ENCODE results near the gene TPX2.

The TPX2 gene

DNA sequence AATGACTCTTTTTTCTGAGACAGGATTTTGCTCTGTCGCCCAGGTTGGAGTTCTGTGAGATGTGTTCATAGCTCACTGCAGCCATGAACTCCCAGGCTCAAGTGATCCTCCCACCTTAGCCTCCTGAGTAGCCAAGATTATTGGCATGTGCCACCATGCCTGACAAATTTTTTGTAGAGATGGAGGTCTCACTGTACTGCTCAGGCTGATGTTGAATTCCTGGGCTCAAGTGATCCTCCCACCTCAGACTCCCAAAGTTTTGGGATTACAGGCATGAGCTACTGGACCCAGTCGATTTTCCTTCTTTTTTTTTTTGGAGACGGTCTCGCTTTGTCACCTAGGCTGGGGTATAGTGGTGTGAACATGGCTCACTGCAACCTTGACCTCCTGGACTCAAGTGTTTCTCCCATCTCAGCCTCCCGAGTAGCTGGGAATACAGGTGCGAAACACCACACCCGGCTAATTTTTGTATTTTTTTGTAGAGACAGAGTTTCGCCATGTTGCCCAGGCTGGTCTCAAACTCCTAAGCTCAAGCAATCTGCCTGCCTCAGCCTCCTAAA lies 40.8 kb upstream of the TPX2 start (continued):
- TF ChIP-seq KLF10 (tag by site-specific recombination; IDR thresholded peaks at IDR 0.05) (no peak), ZNF23 (tag by site-specific recombination; IDR thresholded peaks at IDR 0.05; ENCODE audit: borderline replicate concordance) (no peak), HOXD13 (CRISPR knock-in tag; IDR thresholded peaks at IDR 0.05; ENCODE audit: borderline replicate concordance) (no peak)
- TF ChIP-seq, protein P1, sequence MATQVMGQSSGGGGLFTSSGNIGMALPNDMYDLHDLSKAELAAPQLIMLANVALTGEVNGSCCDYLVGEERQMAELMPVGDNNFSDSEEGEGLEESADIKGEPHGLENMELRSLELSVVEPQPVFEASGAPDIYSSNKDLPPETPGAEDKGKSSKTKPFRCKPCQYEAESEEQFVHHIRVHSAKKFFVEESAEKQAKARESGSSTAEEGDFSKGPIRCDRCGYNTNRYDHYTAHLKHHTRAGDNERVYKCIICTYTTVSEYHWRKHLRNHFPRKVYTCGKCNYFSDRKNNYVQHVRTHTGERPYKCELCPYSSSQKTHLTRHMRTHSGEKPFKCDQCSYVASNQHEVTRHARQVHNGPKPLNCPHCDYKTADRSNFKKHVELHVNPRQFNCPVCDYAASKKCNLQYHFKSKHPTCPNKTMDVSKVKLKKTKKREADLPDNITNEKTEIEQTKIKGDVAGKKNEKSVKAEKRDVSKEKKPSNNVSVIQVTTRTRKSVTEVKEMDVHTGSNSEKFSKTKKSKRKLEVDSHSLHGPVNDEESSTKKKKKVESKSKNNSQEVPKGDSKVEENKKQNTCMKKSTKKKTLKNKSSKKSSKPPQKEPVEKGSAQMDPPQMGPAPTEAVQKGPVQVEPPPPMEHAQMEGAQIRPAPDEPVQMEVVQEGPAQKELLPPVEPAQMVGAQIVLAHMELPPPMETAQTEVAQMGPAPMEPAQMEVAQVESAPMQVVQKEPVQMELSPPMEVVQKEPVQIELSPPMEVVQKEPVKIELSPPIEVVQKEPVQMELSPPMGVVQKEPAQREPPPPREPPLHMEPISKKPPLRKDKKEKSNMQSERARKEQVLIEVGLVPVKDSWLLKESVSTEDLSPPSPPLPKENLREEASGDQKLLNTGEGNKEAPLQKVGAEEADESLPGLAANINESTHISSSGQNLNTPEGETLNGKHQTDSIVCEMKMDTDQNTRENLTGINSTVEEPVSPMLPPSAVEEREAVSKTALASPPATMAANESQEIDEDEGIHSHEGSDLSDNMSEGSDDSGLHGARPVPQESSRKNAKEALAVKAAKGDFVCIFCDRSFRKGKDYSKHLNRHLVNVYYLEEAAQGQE (tag by site-specific recombination; IDR thresholded peaks at IDR 0.05): no peak
- TF ChIP-seq, protein P2, sequence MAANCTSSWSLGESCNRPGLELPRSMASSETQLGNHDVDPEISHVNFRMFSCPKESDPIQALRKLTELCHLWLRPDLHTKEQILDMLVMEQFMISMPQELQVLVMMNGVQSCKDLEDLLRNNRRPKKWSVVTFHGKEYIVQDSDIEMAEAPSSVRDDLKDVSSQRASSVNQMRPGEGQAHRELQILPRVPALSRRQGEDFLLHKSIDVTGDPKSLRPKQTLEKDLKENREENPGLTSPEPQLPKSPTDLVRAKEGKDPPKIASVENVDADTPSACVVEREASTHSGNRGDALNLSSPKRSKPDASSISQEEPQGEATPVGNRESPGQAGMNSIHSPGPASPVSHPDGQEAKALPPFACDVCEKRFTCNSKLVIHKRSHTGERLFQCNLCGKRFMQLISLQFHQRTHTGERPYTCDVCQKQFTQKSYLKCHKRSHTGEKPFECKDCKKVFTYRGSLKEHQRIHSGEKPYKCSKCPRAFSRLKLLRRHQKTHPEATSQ (tag by site-specific recombination; IDR thresholded peaks at IDR 0.05): no peak

DNA sequence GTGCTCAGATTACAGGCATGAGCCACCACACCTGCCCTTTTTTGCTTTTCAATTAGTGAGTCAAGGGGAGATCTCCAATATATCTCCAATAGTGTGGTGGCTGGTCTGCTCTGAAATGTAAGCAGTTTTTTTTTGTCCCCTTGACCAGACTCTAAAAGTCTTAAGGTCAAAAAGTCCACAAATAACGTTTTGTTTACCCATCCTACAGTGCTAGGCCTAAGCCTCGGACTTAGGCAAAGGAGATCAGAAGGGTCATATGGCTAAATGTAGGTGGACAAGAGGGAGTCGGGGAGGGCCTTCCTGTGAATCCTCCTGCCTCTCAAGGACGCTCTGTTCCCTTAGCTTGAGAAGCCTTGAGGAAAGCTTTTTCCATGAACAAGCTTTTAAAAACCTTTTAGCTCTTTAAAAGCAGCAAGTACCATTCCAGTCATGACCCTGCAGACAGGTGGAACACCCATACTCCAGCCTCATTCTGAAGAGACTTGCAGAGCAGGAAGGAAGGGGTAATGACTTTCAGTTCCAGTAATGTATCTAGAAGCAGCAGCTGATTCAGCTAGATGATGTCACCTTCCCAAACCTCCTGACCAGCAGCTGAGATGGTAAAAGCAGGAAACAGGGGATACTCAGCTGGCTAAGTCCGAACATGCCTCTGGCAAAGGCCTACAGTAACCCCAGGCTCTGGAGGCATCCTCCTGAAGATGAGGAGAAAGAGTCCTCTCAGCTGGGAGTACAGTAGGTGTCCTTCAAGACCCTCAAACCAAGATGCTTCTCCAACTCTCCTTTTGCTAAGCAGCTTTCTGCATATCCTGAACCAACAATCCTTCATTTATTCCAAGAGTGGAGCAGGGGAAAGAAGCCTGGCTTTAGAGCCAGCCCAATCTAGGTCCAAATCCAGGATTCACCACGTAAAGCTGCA lies 40.0 kb upstream of the TPX2 start:
- H3K4me3 ChIP-seq (ENCODE audit: low read depth, low read length): no peak overlapping the region
- H3K27ac ChIP-seq (ENCODE audit: extremely low read depth, low read depth, low read length): no peak overlapping the region
- H3K4me1 ChIP-seq (ENCODE audit: control insufficient read depth, insufficient read depth, low read length): peaks cover 3% of the 10 kb centered on the region; the same call in 1 of the 2 replicates
- CTCF ChIA-PET: interaction anchor here (0.5 to 6.2 kb wide), 7 partner anchors 9 to 341 kb away, joined by 3 to 40 read pairs (median 5); partner anchors contain the start of gene BCL2L1
- no peaks in the 10 kb centered on the region for H3K9me3 ChIP-seq (ENCODE audit: control insufficient read depth, insufficient read depth, low read depth, low read length)
- POLR2A ChIA-PET: interaction anchor here (0.7 to 1.9 kb wide), 4 partner anchors 13 to 37 kb away, joined by 3 to 9 read pairs (median 4); no protein-coding TSS in a partner anchor
- no peaks in the 10 kb centered on the region for H3K36me3 ChIP-seq (ENCODE audit: control insufficient read depth in 2 of 2, insufficient read depth in 1 of 2, low read length in 2 of 2)
- no peak for TF ChIP-seq ZFP3 (tag by site-specific recombination; IDR thresholded peaks at IDR 0.05; ENCODE audit: low read depth)
- TF ChIP-seq ZNF350 (tag by site-specific recombination; IDR thresholded peaks at IDR 0.05): no peak
- TF ChIP-seq ZNF16 (tag by site-specific recombination; IDR thresholded peaks at IDR 0.05; ENCODE audit: low read depth): no peak
- TF ChIP-seq FEZF1 (tag by site-specific recombination; IDR thresholded peaks at IDR 0.05): no peak
- TF ChIP-seq, protein P3, sequence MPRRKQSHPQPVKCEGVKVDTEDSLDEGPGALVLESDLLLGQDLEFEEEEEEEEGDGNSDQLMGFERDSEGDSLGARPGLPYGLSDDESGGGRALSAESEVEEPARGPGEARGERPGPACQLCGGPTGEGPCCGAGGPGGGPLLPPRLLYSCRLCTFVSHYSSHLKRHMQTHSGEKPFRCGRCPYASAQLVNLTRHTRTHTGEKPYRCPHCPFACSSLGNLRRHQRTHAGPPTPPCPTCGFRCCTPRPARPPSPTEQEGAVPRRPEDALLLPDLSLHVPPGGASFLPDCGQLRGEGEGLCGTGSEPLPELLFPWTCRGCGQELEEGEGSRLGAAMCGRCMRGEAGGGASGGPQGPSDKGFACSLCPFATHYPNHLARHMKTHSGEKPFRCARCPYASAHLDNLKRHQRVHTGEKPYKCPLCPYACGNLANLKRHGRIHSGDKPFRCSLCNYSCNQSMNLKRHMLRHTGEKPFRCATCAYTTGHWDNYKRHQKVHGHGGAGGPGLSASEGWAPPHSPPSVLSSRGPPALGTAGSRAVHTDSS (tag by site-specific recombination; IDR thresholded peaks at IDR 0.05): no peak
- TF ChIP-seq, protein P4, sequence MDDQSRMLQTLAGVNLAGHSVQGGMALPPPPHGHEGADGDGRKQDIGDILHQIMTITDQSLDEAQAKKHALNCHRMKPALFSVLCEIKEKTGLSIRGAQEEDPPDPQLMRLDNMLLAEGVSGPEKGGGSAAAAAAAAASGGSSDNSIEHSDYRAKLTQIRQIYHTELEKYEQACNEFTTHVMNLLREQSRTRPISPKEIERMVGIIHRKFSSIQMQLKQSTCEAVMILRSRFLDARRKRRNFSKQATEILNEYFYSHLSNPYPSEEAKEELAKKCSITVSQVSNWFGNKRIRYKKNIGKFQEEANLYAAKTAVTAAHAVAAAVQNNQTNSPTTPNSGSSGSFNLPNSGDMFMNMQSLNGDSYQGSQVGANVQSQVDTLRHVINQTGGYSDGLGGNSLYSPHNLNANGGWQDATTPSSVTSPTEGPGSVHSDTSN (CRISPR knock-in tag; IDR thresholded peaks at IDR 0.05): no peak
- no peak for TF ChIP-seq ZNF701 (tag by site-specific recombination; IDR thresholded peaks at IDR 0.05)
- TF ChIP-seq, protein P5, sequence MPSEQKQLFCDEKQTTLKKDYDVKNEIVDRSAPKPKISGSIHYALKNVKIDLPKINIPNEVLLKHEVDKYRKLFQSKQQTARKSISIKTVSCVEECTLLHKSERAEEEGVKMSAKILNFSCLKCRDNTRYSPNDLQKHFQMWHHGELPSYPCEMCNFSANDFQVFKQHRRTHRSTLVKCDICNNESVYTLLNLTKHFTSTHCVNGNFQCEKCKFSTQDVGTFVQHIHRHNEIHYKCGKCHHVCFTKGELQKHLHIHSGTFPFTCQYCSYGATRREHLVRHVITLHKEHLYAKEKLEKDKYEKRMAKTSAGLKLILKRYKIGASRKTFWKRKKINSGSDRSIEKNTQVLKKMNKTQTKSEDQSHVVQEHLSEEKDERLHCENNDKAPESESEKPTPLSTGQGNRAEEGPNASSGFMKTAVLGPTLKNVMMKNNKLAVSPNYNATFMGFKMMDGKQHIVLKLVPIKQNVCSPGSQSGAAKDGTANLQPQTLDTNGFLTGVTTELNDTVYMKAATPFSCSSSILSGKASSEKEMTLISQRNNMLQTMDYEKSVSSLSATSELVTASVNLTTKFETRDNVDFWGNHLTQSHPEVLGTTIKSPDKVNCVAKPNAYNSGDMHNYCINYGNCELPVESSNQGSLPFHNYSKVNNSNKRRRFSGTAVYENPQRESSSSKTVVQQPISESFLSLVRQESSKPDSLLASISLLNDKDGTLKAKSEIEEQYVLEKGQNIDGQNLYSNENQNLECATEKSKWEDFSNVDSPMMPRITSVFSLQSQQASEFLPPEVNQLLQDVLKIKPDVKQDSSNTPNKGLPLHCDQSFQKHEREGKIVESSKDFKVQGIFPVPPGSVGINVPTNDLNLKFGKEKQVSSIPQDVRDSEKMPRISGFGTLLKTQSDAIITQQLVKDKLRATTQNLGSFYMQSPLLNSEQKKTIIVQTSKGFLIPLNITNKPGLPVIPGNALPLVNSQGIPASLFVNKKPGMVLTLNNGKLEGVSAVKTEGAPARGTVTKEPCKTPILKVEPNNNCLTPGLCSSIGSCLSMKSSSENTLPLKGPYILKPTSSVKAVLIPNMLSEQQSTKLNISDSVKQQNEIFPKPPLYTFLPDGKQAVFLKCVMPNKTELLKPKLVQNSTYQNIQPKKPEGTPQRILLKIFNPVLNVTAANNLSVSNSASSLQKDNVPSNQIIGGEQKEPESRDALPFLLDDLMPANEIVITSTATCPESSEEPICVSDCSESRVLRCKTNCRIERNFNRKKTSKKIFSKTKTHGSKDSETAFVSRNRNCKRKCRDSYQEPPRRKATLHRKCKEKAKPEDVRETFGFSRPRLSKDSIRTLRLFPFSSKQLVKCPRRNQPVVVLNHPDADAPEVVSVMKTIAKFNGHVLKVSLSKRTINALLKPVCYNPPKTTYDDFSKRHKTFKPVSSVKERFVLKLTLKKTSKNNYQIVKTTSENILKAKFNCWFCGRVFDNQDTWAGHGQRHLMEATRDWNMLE (tag by site-specific recombination; conservative IDR thresholded peaks at IDR 0.05; ENCODE audit: low read depth): no peak
- TF ChIP-seq IKZF3 (tag by site-specific recombination; IDR thresholded peaks at IDR 0.05): no peak
- no peak for TF ChIP-seq ZNF266 (tag by site-specific recombination; IDR thresholded peaks at IDR 0.05; ENCODE audit: low read depth)
- no peak for TF ChIP-seq ZNF416 (tag by site-specific recombination; IDR thresholded peaks at IDR 0.05)
- no peak for TF ChIP-seq ZNF121 (tag by site-specific recombination; IDR thresholded peaks at IDR 0.05)
- TF ChIP-seq, protein P6, sequence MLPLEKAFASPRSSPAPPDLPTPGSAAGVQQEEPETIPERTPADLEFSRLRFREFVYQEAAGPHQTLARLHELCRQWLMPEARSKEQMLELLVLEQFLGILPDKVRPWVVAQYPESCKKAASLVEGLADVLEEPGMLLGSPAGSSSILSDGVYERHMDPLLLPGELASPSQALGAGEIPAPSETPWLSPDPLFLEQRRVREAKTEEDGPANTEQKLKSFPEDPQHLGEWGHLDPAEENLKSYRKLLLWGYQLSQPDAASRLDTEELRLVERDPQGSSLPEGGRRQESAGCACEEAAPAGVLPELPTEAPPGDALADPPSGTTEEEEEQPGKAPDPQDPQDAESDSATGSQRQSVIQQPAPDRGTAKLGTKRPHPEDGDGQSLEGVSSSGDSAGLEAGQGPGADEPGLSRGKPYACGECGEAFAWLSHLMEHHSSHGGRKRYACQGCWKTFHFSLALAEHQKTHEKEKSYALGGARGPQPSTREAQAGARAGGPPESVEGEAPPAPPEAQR (tag by site-specific recombination; IDR thresholded peaks at IDR 0.05): no peak
- TF ChIP-seq ZNF501 (tag by site-specific recombination; IDR thresholded peaks at IDR 0.05): no peak
- no peak for TF ChIP-seq ZNF530 (tag by site-specific recombination; IDR thresholded peaks at IDR 0.05; ENCODE audit: low read depth)
